Mesendoderm (in vitro differentiated cells): Measurements from ENCODE around the gene STIP1.

Experiments used
- DNase-seq: peaks from one replicate; pipeline ENCODE4 v3.0.0; 2013
- H2AK5ac ChIP-seq: 2 replicates; pipeline ENCODE4 v1.6.1; 2013; ENCODE audit warnings: low read length, inconsistent platforms
- H2BK120ac ChIP-seq: 2 replicates; pipeline ENCODE4 v1.6.1; 2013; ENCODE audit warnings: low read depth, mild to moderate bottlenecking, low read length, moderate library complexity, mixed read lengths
- H2BK15ac ChIP-seq: replicated peaks from 2 replicates; pipeline ENCODE4 v1.6.1; 2013; ENCODE audit warnings: low read depth, mild to moderate bottlenecking, moderate library complexity
- H2BK5ac ChIP-seq: 2 replicates; pipeline ENCODE4 v1.6.1; 2013; ENCODE audit warnings: low read length, inconsistent platforms
- H3K18ac ChIP-seq: 2 replicates; pipeline ENCODE4 v1.6.1; 2013; ENCODE audit warnings: mild to moderate bottlenecking, low read length, mixed read lengths
- H3K23ac ChIP-seq: one replicate; pipeline ENCODE4 v1.6.1; 2013; ENCODE audit warnings: low read length
- H3K27ac ChIP-seq: 2 replicates; pipeline ENCODE4 v1.5.1; 2013; ENCODE audit warnings: low read depth, mild to moderate bottlenecking, inconsistent platforms, low read length, moderate library complexity
- H3K27me3 ChIP-seq: 2 replicates; pipeline ENCODE4 v1.6.1; 2013; ENCODE audit warnings: low read length, control low read depth, mild to moderate bottlenecking, inconsistent platforms; ENCODE audit not compliant: insufficient read depth, poor library complexity
- H3K36me3 ChIP-seq: 2 replicates; pipeline ENCODE4 v1.6.1; 2013; ENCODE audit warnings: low read length, inconsistent platforms; ENCODE audit not compliant: control insufficient read depth, insufficient read depth
- H3K4ac ChIP-seq: one replicate; pipeline ENCODE4 v1.6.1; 2013; ENCODE audit warnings: low read depth, mild to moderate bottlenecking, low read length, moderate library complexity
- H3K4me1 ChIP-seq: 2 replicates; pipeline ENCODE4 v1.6.1; 2013; ENCODE audit warnings: low read depth, low read length, inconsistent platforms; ENCODE audit not compliant: control insufficient read depth
- H3K4me2 ChIP-seq: 2 replicates; pipeline ENCODE4 v1.6.1; 2013; ENCODE audit warnings: low read length
- H3K4me3 ChIP-seq: 2 replicates; pipeline ENCODE4 v1.5.1; 2013; ENCODE audit warnings: mild to moderate bottlenecking, low read length
- H3K56ac ChIP-seq: one replicate; pipeline ENCODE4 v1.6.1; 2013; ENCODE audit warnings: low read length
- H3K79me1 ChIP-seq: 2 replicates; pipeline ENCODE4 v1.6.1; 2013; ENCODE audit warnings: low read length, inconsistent platforms
- H3K79me2 ChIP-seq: 2 replicates; pipeline ENCODE4 v1.6.1; 2013; ENCODE audit warnings: mild to moderate bottlenecking, low read length; ENCODE audit not compliant: control insufficient read depth, insufficient read depth
- H3K9ac ChIP-seq: 2 replicates; pipeline ENCODE4 v1.6.1; 2013; ENCODE audit warnings: low read length, inconsistent platforms
- H4K5ac ChIP-seq: one replicate; pipeline ENCODE4 v1.6.1; 2013; ENCODE audit warnings: low read length
- H4K8ac ChIP-seq: one replicate; pipeline ENCODE4 v1.6.1; 2013; ENCODE audit warnings: low read depth, mild to moderate bottlenecking, control low read depth, low read length, moderate library complexity
- WGBS: extraction: QIAGEN DNeasy Blood & Tissue Kit; methylation state at CpG from one replicate; pipeline ENCODE4 v1.1.7; 2013; ENCODE audit warnings: low lambda C conversion rate, missing lambda C conversion rate; ENCODE audit not compliant: insufficient coverage; ENCODE audit errors: extremely low coverage; 5-methylcytosine and 5-hydroxymethylcytosine counted together

The STIP1 gene

DNA sequence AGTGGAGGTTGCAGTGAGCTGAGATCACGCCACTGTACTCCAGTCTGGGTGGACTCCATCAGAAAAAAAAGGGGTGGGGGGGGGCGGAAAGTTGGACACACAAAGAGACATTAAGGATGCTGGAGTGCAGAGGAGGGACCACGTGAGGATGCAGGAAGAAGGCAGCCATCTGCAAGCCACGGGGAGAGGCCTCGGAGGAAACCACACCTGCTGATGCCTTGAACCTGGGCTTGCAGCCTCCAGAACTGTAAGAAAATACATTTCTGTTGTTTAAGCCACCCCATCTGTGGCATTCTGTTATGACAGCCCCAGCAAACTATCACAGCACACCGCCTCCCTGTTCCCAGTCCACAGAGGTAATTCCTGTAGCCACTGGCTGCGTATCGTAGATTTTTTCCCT, 9.2 kb upstream of the STIP1 start:
- no peak overlapping the region for H2AK5ac ChIP-seq
- H3K36me3 ChIP-seq: no peaks in the 10 kb centered on the region
- no peak overlapping the region for H2BK15ac ChIP-seq
- no peak overlapping the region for H2BK120ac ChIP-seq
- WGBS: no CpG with 5 or more reads among the region's 8 CpGs
- no peaks in the 10 kb centered on the region for H3K4me1 ChIP-seq
- H4K8ac ChIP-seq: no peak overlapping the region
- H3K27me3 ChIP-seq: no peaks in the 10 kb centered on the region
- no peaks in the 10 kb centered on the region for H3K79me1 ChIP-seq
- no peak for DNase-seq
- no peak overlapping the region for H3K56ac ChIP-seq
- no peak overlapping the region for H4K5ac ChIP-seq
- H3K4me2 ChIP-seq: no peak overlapping the region
- no peak overlapping the region for H3K18ac ChIP-seq
- H3K23ac ChIP-seq: no peak overlapping the region
- no peak overlapping the region for H3K27ac ChIP-seq
- no peak overlapping the region for H3K4ac ChIP-seq
- no peak overlapping the region for H2BK5ac ChIP-seq
- no peak overlapping the region for H3K9ac ChIP-seq
- H3K79me2 ChIP-seq: no peaks in the 10 kb centered on the region
- no peak overlapping the region for H3K4me3 ChIP-seq

DNA sequence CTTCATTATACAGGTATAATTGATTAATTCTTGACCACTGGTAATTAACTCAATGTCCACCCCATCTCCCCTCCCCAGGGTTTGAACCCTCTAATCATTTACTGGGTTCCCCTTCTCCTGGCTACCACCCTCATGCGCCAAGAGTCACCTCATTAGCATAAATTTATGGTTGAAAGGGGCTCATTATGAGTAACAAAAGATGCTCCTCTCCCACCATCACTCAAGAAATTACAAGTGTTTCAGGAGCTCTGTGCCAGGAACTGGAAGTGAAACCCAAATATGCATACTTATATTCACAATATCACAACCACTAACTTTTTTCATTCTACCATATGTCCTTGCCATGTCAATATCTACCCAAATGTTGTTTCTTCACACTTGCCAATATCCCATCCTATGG, 7.8 kb upstream of the STIP1 start:
- H3K4me3 ChIP-seq: no peak overlapping the region
- H3K4me1 ChIP-seq: no peaks in the 10 kb centered on the region
- no peak for DNase-seq
- H3K27ac ChIP-seq: no peak overlapping the region
- H4K5ac ChIP-seq: no peak overlapping the region
- no peak overlapping the region for H2BK120ac ChIP-seq
- H2BK5ac ChIP-seq: no peak overlapping the region
- no peak overlapping the region for H3K56ac ChIP-seq
- H3K27me3 ChIP-seq: no peaks in the 10 kb centered on the region
- no peak overlapping the region for H3K9ac ChIP-seq
- no peaks in the 10 kb centered on the region for H3K79me2 ChIP-seq
- H2AK5ac ChIP-seq: no peak overlapping the region
- H3K18ac ChIP-seq: no peak overlapping the region
- WGBS: no CpG with 5 or more reads among the region's 1 CpG
- H2BK15ac ChIP-seq: no peak overlapping the region
- H4K8ac ChIP-seq: no peak overlapping the region
- peaks cover under 1% of the 10 kb centered on the region for H3K79me1 ChIP-seq
- no peaks in the 10 kb centered on the region for H3K36me3 ChIP-seq
- no peak overlapping the region for H3K23ac ChIP-seq
- H3K4ac ChIP-seq: no peak overlapping the region
- no peak overlapping the region for H3K4me2 ChIP-seq

DNA sequence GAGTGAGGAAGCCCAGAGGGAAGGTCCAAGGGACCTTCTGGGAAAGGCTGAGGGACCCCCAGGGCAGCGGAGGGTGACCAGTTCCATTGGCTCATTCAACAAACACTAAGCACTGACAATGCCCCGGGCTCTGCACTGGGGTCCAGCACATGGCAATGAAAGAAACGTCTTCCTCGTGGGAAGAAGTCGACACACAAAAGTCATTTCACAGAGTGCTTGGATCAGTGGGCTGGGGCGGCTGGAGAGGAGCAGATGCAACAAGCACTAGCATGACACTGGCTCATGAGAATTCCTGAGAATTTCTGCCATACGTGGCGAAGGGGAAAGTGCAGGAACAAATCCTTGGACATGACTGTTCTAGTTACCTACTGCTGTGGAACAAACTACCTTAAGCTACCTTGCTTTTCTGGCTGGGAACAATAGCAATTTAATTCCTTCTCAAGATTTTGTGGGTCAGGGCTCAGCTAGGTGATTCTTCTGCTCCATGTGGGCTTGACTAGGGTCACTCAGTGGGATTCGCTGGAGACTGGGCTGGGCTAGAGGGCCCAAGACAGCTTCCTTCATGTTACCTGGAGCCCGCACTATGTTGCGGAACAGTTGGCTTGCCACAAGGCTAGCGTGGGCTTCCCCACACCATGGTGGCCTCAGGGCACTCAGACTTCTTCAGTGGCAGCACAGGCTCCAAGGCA, 6.9 kb upstream of the STIP1 start:
- H3K36me3 ChIP-seq: no peaks in the 10 kb centered on the region
- no peak overlapping the region for H4K8ac ChIP-seq
- H2AK5ac ChIP-seq: no peak overlapping the region
- H2BK15ac ChIP-seq: no peak overlapping the region
- DNase-seq: no peak
- no peaks in the 10 kb centered on the region for H3K27me3 ChIP-seq
- H3K4ac ChIP-seq: no peak overlapping the region
- H3K79me2 ChIP-seq: peaks cover 2% of the 10 kb centered on the region
- H3K56ac ChIP-seq: no peak overlapping the region
- no CpG with 5 or more reads among the region's 12 CpGs for WGBS
- H2BK5ac ChIP-seq: no peak overlapping the region
- no peaks in the 10 kb centered on the region for H3K4me1 ChIP-seq
- no peak overlapping the region for H3K4me3 ChIP-seq
- H3K18ac ChIP-seq: no peak overlapping the region
- H3K23ac ChIP-seq: no peak overlapping the region
- peaks cover 8% of the 10 kb centered on the region for H3K79me1 ChIP-seq
- no peak overlapping the region for H2BK120ac ChIP-seq
- no peak overlapping the region for H3K9ac ChIP-seq
- H4K5ac ChIP-seq: no peak overlapping the region
- H3K4me2 ChIP-seq: no peak overlapping the region
- no peak overlapping the region for H3K27ac ChIP-seq

DNA sequence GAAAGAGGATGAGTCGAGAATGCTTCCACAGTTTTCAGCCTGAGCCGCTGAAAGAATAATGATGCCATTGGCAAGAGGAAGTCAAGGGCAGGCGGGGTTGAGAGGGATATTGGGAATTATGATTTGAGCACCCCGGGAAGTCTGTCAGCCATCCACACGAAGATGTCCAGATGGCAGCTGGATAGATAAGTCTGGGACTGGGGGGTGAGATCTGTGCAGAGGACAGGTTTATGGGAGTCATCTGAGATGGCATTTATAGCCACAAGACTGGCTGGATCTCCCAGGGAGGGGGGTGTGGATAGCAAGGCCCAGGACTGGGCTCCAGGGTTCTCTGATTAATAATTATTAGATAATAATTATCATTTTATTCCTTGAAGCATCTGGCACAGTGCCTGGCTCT, 5.1 kb upstream of the STIP1 start:
- Histone ChIP-seq H3K4ac (no peak overlapping the region), H3K79me2 (peaks cover 2% of the 10 kb centered on the region), H3K27me3 (no peaks in the 10 kb centered on the region), H3K4me3 (no peak overlapping the region), H4K8ac (no peak overlapping the region), H3K79me1 (peaks cover 8% of the 10 kb centered on the region), H3K9ac (no peak overlapping the region), H3K4me1 (no peaks in the 10 kb centered on the region), H3K27ac (no peak overlapping the region), H3K18ac (no peak overlapping the region), H3K56ac (no peak overlapping the region), H4K5ac (no peak overlapping the region), H3K4me2 (no peak overlapping the region), H2BK120ac (no peak overlapping the region), H2AK5ac (no peak overlapping the region), H2BK15ac (no peak overlapping the region), H3K23ac (no peak overlapping the region), H3K36me3 (no peaks in the 10 kb centered on the region), H2BK5ac (no peak overlapping the region)
- DNase-seq: no peak
- no CpG with 5 or more reads among the region's 5 CpGs for WGBS

DNA sequence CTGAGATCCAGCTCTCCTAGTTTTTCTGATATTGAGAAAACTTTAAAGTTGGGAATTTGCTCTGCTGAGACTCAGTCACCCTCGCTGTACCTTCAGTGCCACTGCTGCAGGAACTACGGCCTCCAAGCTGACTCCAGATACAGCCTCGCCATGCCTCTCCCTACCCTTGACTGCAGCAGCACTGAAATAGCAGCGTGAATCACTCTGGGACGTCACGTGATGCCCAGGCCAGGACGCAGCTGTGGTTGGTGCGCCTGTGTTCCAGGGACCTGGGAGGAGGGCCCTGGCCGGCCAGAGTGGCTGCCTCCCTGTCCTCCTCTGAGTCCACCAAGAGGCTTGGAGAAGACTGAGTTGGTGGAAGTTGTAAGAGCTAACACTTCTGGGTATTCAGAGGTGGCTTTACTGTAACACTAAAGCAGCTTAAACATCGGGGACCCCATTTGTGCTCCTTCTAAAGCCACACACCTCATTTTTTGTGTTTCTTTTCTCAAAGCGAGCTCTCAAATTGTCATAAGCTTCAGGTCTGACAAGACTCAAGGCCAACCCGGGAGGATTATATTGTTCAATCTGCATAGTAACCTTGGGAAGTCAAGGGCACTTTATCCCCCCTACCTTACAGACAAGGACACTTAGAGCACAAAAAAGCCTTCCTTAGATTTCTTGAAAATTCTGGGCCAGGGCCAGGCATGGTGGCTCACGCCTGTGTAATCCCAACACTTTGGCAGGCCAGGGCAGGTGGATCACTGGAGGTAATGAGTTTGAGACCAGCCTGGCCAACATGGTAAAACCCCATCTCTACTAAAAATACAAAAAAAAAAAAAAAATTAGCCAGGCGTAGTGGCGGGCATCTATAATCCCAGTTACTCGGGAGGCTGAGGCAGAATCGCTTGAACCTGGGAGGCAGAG, 4.2 kb upstream of the STIP1 start:
- no peak overlapping the region for H4K8ac ChIP-seq
- H3K4ac ChIP-seq: no peak overlapping the region
- no CpG with 5 or more reads among the region's 17 CpGs for whole genome bisulfite sequencing
- no peak overlapping the region for H3K4me2 ChIP-seq
- no peak overlapping the region for H3K27ac ChIP-seq
- H4K5ac ChIP-seq: no peak overlapping the region
- H2BK15ac ChIP-seq: no peak overlapping the region
- no peak overlapping the region for H2BK5ac ChIP-seq
- H3K18ac ChIP-seq: no peak overlapping the region
- H3K36me3 ChIP-seq: no peaks in the 10 kb centered on the region
- no peak overlapping the region for H2BK120ac ChIP-seq
- H3K79me1 ChIP-seq: peaks cover 8% of the 10 kb centered on the region
- no peaks in the 10 kb centered on the region for H3K27me3 ChIP-seq
- H2AK5ac ChIP-seq: no peak overlapping the region
- H3K79me2 ChIP-seq: peaks cover 2% of the 10 kb centered on the region
- H3K56ac ChIP-seq: peak overlapping the region; percentile 66
- H3K4me3 ChIP-seq: no peak overlapping the region
- no peak overlapping the region for H3K23ac ChIP-seq
- peak; percentile 88 for DNase-seq
- H3K9ac ChIP-seq: peak overlapping the region; percentile 36
- no peaks in the 10 kb centered on the region for H3K4me1 ChIP-seq
